NT2/D1 (cell line): Measurements from ENCODE around the gene MAN1A1.

ENCODE experiments used
- SUZ12 ChIP-seq: IDR thresholded peaks from 2 replicates; pipeline ENCODE4 v1.6.1; 2011; ENCODE audit not compliant: insufficient read length, insufficient read depth; ENCODE audit errors: extremely low read depth
- YY1 ChIP-seq: IDR thresholded peaks from 2 replicates; pipeline ENCODE4 v1.6.1; 2011; ENCODE audit not compliant: insufficient read length, insufficient read depth

GRCh38 chr6:119314885-119315272, 34.7 kb downstream of the MAN1A1 start:
- TF ChIP-seq YY1 (no peak), SUZ12 (no peak)
